ENCODE results near the gene ZDHHC14.
"Not testable (repeated sequence)": the region's sequence is repeated elsewhere in the genome, so short reads cannot be mapped to it uniquely, and the experiment has no call there.

Gene ZDHHC14

GRCh38 chr6:157718503-157719187, 337.7 kb downstream of the ZDHHC14 start:
- TF ChIP-seq CTCF (IDR thresholded peaks at IDR 0.05; ENCODE audit: control insufficient read depth, extremely low read depth, insufficient read depth) = no peak
- no peak overlapping the region for H3K4me3 ChIP-seq (ENCODE audit: low read depth, low read length)
- no peak for DNase-seq (ENCODE audit: low read depth)

GRCh38 chr6:157720964-157721363, 340.0 kb downstream of the ZDHHC14 start:
- H3K4me3 ChIP-seq (ENCODE audit: low read depth, low read length); DNase-seq (ENCODE audit: low read depth): not testable (repeated sequence)

- no peak overlapping the region for H3K4me3 ChIP-seq (ENCODE audit: low read depth, low read length)
- TF ChIP-seq CTCF (IDR thresholded peaks at IDR 0.05; ENCODE audit: control insufficient read depth, extremely low read depth, insufficient read depth) = no peak
- no peak for DNase-seq (ENCODE audit: low read depth)
These were observed 340.4 kb downstream of the ZDHHC14 start for GRCh38 chr6:157721426-157721825.

- no peak for DNase-seq (ENCODE audit: low read depth)
- TF ChIP-seq CTCF (IDR thresholded peaks at IDR 0.05; ENCODE audit: control insufficient read depth, extremely low read depth, insufficient read depth) = no peak
- H3K4me3 ChIP-seq (ENCODE audit: low read depth, low read length) = no peak overlapping the region
These were observed 340.8 kb downstream of the ZDHHC14 start for GRCh38 chr6:157721830-157722229.

GRCh38 chr6:157723376-157723775, 342.4 kb downstream of the ZDHHC14 start:
- no peak for TF ChIP-seq CTCF (IDR thresholded peaks at IDR 0.05; ENCODE audit: control insufficient read depth, extremely low read depth, insufficient read depth)
- no peak overlapping the region for H3K4me3 ChIP-seq (ENCODE audit: low read depth, low read length)
- no peak for DNase-seq (ENCODE audit: low read depth)

GRCh38 chr6:157724138-157724820, 343.3 kb downstream of the ZDHHC14 start:
- no peak for DNase-seq (ENCODE audit: low read depth)
- no peak overlapping the region for H3K4me3 ChIP-seq (ENCODE audit: low read depth, low read length)
- no peak for TF ChIP-seq CTCF (IDR thresholded peaks at IDR 0.05; ENCODE audit: control insufficient read depth, extremely low read depth, insufficient read depth)

- no peak for DNase-seq (ENCODE audit: low read depth)
- no peak for TF ChIP-seq CTCF (IDR thresholded peaks at IDR 0.05; ENCODE audit: control insufficient read depth, extremely low read depth, insufficient read depth)
- no peak overlapping the region for H3K4me3 ChIP-seq (ENCODE audit: low read depth, low read length)
These were observed 344.2 kb downstream of the ZDHHC14 start for GRCh38 chr6:157724960-157725741.
